ENCODE results near the gene SLC6A3.

DNA sequence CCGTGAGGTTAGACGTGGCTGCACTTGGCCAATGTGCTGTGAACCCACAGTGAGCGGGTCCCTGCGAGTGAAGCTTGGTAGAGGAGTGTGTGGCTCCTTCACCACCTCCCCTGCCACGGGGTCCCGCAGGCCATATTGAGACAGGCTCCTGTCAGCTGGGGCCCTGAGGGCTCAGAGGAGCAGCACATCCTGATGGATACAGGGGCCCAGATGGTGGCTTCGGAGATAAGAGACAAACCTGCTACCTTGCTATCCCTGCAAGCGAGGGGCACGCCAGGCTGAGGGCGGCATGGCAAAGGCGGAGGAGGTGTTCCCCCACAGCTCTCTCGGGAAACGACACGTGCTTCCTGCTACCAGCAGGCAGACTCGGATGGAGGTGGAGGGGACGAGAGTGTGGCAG, 33.1 kb downstream of the SLC6A3 start:
- TF ChIP-seq, protein P1, sequence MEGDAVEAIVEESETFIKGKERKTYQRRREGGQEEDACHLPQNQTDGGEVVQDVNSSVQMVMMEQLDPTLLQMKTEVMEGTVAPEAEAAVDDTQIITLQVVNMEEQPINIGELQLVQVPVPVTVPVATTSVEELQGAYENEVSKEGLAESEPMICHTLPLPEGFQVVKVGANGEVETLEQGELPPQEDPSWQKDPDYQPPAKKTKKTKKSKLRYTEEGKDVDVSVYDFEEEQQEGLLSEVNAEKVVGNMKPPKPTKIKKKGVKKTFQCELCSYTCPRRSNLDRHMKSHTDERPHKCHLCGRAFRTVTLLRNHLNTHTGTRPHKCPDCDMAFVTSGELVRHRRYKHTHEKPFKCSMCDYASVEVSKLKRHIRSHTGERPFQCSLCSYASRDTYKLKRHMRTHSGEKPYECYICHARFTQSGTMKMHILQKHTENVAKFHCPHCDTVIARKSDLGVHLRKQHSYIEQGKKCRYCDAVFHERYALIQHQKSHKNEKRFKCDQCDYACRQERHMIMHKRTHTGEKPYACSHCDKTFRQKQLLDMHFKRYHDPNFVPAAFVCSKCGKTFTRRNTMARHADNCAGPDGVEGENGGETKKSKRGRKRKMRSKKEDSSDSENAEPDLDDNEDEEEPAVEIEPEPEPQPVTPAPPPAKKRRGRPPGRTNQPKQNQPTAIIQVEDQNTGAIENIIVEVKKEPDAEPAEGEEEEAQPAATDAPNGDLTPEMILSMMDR (IDR thresholded peaks at IDR 0.05 in 8 of 11, conservative IDR thresholded peaks at IDR 0.05 in 3 of 11), result no peak
- TF ChIP-seq POLR2AphosphoS5 (IDR thresholded peaks at IDR 0.05) (no peak), POLR2A (IDR thresholded peaks at IDR 0.05) (no peak)

Data from spleen (tissue), 7 donors.